Activated CD4-positive, alpha-beta T cell treated with anti-CD3 and anti-CD28 coated beads for 36 hours (primary cell): ENCODE measurements around the gene CACNB4. TPM values are rescaled to one million over a fixed set of nuclear protein-coding genes. Genes with fewer than 3 reads are reported as not detected.

ENCODE experiments used
- ATAC-seq: fragments of 200-7000 bp; cut with Tn5 transposase; one replicate; pipeline ENCODE4 v1.10.0; 2021; ENCODE audit warnings: mild to moderate bottlenecking, moderate library complexity
- CTCF ChIA-PET: fragments of 350-600 bp; sonication (Branson Sonifier 250); formaldehyde crosslinking; loops from one replicate; lab custom pipeline; 2021; ENCODE audit warnings: antibody characterized with exemption; lab: Charles Lee
- POLR2A ChIA-PET: fragments of 350-600 bp; sonication (Branson Sonifier 250); formaldehyde crosslinking; loops from one replicate; lab custom pipeline; 2021; ENCODE audit warnings: antibody characterized with exemption, inconsistent platforms; lab: Charles Lee
- DNase-seq: peaks from one replicate; pipeline ENCODE4 v3.0.0-alpha.2; 2020
- H3K27ac Mint-ChIP-seq: one replicate; pipeline ENCODE4 v1.8.0; 2021; ENCODE audit warnings: mixed read lengths
- H3K27me3 Mint-ChIP-seq: one replicate; pipeline ENCODE4 v1.8.0; 2021; ENCODE audit warnings: mixed read lengths
- H3K36me3 Mint-ChIP-seq: one replicate; pipeline ENCODE4 v1.8.0; 2021; ENCODE audit warnings: low read depth, mixed read lengths
- H3K4me1 Mint-ChIP-seq: one replicate; pipeline ENCODE4 v1.8.0; 2021; ENCODE audit warnings: mixed read lengths
- H3K4me3 Mint-ChIP-seq: one replicate; pipeline ENCODE4 v1.8.0; 2021; ENCODE audit warnings: mild to moderate bottlenecking, moderate library complexity, mixed read lengths
- H3K9me3 Mint-ChIP-seq: one replicate; pipeline ENCODE4 v1.8.0; 2021; ENCODE audit warnings: low read depth, mixed read lengths
- intact Hi-C, 2 experiments: fragments of 100-400 bp; cut with DNase I in 1 of 2; cut with micrococcal nuclease in 1 of 2; formaldehyde crosslinking; loops; one replicate each; pipeline versions ENCODE4 v1.14.2 to v1.15.1; 2022 to 2024; cut with DNase I, micrococcal nuclease
- total RNA-seq, 2 experiments: library from RNA; stranded (reverse); gene quantifications; one replicate each; pipeline ENCODE4 v1.2.3, GENCODE V29; 2021

CACNB4 gene
- total RNA-seq, 2 experiments from 2014 or later = 0.26 to 0.37 TPM

- CTCF ChIA-PET = interaction anchor here (0.6 kb wide), 1 partner anchor 596 kb away, joined by 3 read pairs; no protein-coding TSS in a partner anchor
- H3K27ac Mint-ChIP-seq = no peak overlapping the region
- no peaks in the 10 kb centered on the region for H3K4me1 Mint-ChIP-seq
- no peaks in the 10 kb centered on the region for H3K36me3 Mint-ChIP-seq
- ATAC-seq (no peak), DNase-seq (no peak)
- H3K27me3 Mint-ChIP-seq = no peaks in the 10 kb centered on the region
- intact Hi-C loops = no loop called here
- no peak overlapping the region for H3K4me3 Mint-ChIP-seq
- H3K9me3 Mint-ChIP-seq = no peaks in the 10 kb centered on the region
- POLR2A ChIA-PET = no interaction called here
Measured at GRCh38 chr2:152088006-152088405, 10.8 kb downstream of the CACNB4 start.

GRCh38 chr2:152086231-152086630 is 12.6 kb downstream of the CACNB4 start:
- Mint-ChIP-seq H3K4me1 (no peaks in the 10 kb centered on the region), H3K36me3 (no peaks in the 10 kb centered on the region), H3K4me3 (no peak overlapping the region), H3K27me3 (no peaks in the 10 kb centered on the region), H3K27ac (no peak overlapping the region), H3K9me3 (no peaks in the 10 kb centered on the region)
- intact Hi-C loops = no loop called here
- ChIA-PET POLR2A (no interaction called here), CTCF (no interaction called here)
- no peak for DNase-seq
- ATAC-seq = no peak

- ChIA-PET POLR2A (no interaction called here), CTCF (interaction anchor here (0.6 kb wide), 1 partner anchor 480 kb away, joined by 3 read pairs; no protein-coding TSS in a partner anchor)
- H3K27ac Mint-ChIP-seq = no peak overlapping the region
- no peaks in the 10 kb centered on the region for H3K36me3 Mint-ChIP-seq
- no peaks in the 10 kb centered on the region for H3K9me3 Mint-ChIP-seq
- no peaks in the 10 kb centered on the region for H3K4me1 Mint-ChIP-seq
- no peaks in the 10 kb centered on the region for H3K27me3 Mint-ChIP-seq
- DNase-seq (no peak), ATAC-seq (no peak)
- H3K4me3 Mint-ChIP-seq = no peak overlapping the region
- intact Hi-C loops = no loop called here
Measured at GRCh38 chr2:152084076-152084475, 14.8 kb downstream of the CACNB4 start.

DNA sequence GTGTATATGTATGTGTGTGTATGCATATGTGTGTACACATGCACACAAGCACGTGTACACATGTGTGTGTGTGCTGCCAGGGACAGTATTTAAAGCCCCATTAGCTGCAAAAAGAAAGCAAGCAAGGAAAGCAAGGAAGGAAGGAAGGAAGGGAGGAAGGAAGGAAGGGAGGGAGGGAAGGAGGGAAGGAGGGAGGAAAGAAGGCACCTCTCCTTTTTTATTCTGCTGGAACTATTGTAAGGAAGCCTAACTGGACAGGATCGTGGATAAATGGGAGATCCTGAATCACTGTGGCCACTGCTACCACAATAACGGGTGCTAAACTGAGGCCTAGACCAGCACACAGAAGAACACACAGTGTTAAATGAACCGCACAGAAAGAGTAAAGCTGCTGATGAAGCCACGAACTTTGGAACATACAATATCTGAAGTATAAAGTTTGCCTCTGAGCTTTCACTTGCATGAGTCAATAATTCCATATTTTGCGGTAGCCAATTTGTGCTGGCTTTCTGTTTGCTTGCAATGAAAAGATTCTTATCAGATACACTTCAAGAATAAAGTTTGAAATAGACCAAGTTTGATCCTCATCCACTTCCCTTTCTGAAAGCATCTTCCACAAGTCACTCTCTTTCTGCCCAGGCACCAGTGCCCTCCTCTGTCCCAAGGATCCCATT is 15.5 kb downstream of the CACNB4 start:
- Mint-ChIP-seq H3K27me3 (no peaks in the 10 kb centered on the region), H3K36me3 (no peaks in the 10 kb centered on the region), H3K27ac (no peak overlapping the region), H3K4me1 (no peaks in the 10 kb centered on the region), H3K4me3 (no peak overlapping the region), H3K9me3 (no peaks in the 10 kb centered on the region)
- DNase-seq (no peak), ATAC-seq (no peak)
- ChIA-PET CTCF (no interaction called here), POLR2A (no interaction called here)
- intact Hi-C loops = no loop called here

GRCh38 chr2:152078662-152079061 is 20.2 kb downstream of the CACNB4 start:
- DNase-seq (no peak), ATAC-seq (no peak)
- ChIA-PET CTCF (no interaction called here), POLR2A (no interaction called here)
- Mint-ChIP-seq H3K4me1 (no peaks in the 10 kb centered on the region), H3K27me3 (peaks cover 2% of the 10 kb centered on the region), H3K36me3 (no peaks in the 10 kb centered on the region), H3K9me3 (no peaks in the 10 kb centered on the region), H3K27ac (no peak overlapping the region), H3K4me3 (no peak overlapping the region)
- intact Hi-C loops = no loop called here

- DNase-seq = no peak
- Mint-ChIP-seq H3K4me1 (no peaks in the 10 kb centered on the region), H3K4me3 (no peak overlapping the region), H3K36me3 (no peaks in the 10 kb centered on the region), H3K27ac (no peak overlapping the region), H3K9me3 (no peaks in the 10 kb centered on the region), H3K27me3 (peaks cover 2% of the 10 kb centered on the region)
- ChIA-PET POLR2A (no interaction called here), CTCF (no interaction called here)
- intact Hi-C loops = no loop called here
- ATAC-seq = no peak
Measured at GRCh38 chr2:152078023-152078422, 20.8 kb downstream of the CACNB4 start.

- ChIA-PET CTCF (interaction anchor here (0.7 kb wide), 1 partner anchor 459 kb away, joined by 3 read pairs; no protein-coding TSS in a partner anchor), POLR2A (no interaction called here)
- intact Hi-C loops = no loop called here
Measured at GRCh38 chr2:152075461-152076050, 23.3 kb downstream of the CACNB4 start.

DNA sequence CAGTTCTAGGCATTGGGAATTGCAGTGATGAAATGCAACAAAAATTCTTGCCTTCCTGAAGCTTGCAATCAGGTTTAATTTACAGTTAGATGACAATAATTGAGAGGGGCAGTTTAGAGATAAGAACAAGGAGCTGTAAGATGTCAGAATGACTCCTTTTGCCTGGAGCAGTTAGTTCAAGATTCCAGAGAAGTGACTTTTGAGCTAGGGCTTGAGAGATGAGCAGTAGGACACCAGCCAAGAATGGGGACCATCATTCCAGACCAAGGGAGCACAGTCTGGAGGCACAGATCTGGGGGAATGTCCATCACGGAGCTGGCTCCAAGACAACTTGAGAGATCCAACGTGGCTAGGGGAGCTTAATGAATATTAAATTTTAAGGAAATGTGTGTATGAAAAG is 26.8 kb downstream of the CACNB4 start:
- H3K36me3 Mint-ChIP-seq = no peaks in the 10 kb centered on the region
- no peak overlapping the region for H3K4me3 Mint-ChIP-seq
- ChIA-PET POLR2A (no interaction called here), CTCF (no interaction called here)
- intact Hi-C loops = no loop called here
- ATAC-seq = no peak
- no peaks in the 10 kb centered on the region for H3K4me1 Mint-ChIP-seq
- DNase-seq = no peak
- H3K27me3 Mint-ChIP-seq = peaks cover 2% of the 10 kb centered on the region
- no peaks in the 10 kb centered on the region for H3K9me3 Mint-ChIP-seq
- H3K27ac Mint-ChIP-seq = no peak overlapping the region

More at GRCh38 chr2:152075461-152076050, 23.3 kb downstream of the CACNB4 start:
- Mint-ChIP-seq H3K4me1 (no peaks in the 10 kb centered on the region), H3K27ac (no peak overlapping the region), H3K27me3 (peaks cover 2% of the 10 kb centered on the region), H3K9me3 (no peaks in the 10 kb centered on the region), H3K4me3 (no peak overlapping the region), H3K36me3 (no peaks in the 10 kb centered on the region)
- DNase-seq (no peak), ATAC-seq (no peak)

GRCh38 chr2:152071518-152071917 is 27.3 kb downstream of the CACNB4 start:
- CTCF ChIA-PET = no interaction called here
- H3K4me3 Mint-ChIP-seq = no peak overlapping the region
- DNase-seq = no peak
- H3K27ac Mint-ChIP-seq = no peak overlapping the region
- ATAC-seq = no peak
- intact Hi-C loops = no loop called here
- H3K4me1 Mint-ChIP-seq = no peaks in the 10 kb centered on the region
- H3K36me3 Mint-ChIP-seq = no peaks in the 10 kb centered on the region
- POLR2A ChIA-PET = no interaction called here
- H3K9me3 Mint-ChIP-seq = no peaks in the 10 kb centered on the region
- H3K27me3 Mint-ChIP-seq = peaks cover 2% of the 10 kb centered on the region

DNA sequence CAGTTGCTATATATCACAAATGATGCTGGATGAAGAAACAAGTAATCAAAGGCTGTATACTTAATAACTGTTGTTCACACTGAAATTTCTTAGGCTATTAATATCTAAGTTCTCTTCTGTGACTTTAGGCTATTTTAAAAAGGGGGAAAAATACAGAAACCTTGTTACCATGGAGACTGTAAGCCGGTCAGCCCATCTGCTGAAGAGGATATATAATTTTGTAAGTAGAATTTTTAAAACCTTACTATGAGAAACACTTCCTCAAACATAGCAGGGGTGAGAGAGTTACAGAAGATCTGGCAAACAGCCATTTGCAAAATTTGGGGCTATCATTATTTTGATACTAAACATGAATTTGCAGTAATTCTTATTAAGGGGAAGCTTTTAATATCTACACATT is 27.8 kb downstream of the CACNB4 start:
- intact Hi-C loops = no loop called here

GRCh38 chr2:152068226-152068625 is 30.6 kb downstream of the CACNB4 start:
- H3K27ac Mint-ChIP-seq = no peak overlapping the region
- CTCF ChIA-PET = interaction anchor here (1.2 kb wide), 1 partner anchor 20 kb away, joined by 5 read pairs; no protein-coding TSS in a partner anchor
- POLR2A ChIA-PET = no interaction called here
- no peaks in the 10 kb centered on the region for H3K4me1 Mint-ChIP-seq
- intact Hi-C loops = no loop called here
- no peaks in the 10 kb centered on the region for H3K36me3 Mint-ChIP-seq
- peaks cover 5% of the 10 kb centered on the region for H3K27me3 Mint-ChIP-seq
- no peak for ATAC-seq
- no peaks in the 10 kb centered on the region for H3K9me3 Mint-ChIP-seq
- H3K4me3 Mint-ChIP-seq = no peak overlapping the region
- DNase-seq = no peak

More for the DNA sequence above, 27.8 kb downstream of the CACNB4 start:
- no peaks in the 10 kb centered on the region for H3K9me3 Mint-ChIP-seq
- peaks cover 3% of the 10 kb centered on the region for H3K27me3 Mint-ChIP-seq
- CTCF ChIA-PET = no interaction called here
- DNase-seq = no peak
- H3K4me3 Mint-ChIP-seq = no peak overlapping the region
- no peak overlapping the region for H3K27ac Mint-ChIP-seq
- POLR2A ChIA-PET = no interaction called here
- ATAC-seq = no peak
- no peaks in the 10 kb centered on the region for H3K36me3 Mint-ChIP-seq
- no peaks in the 10 kb centered on the region for H3K4me1 Mint-ChIP-seq

DNA sequence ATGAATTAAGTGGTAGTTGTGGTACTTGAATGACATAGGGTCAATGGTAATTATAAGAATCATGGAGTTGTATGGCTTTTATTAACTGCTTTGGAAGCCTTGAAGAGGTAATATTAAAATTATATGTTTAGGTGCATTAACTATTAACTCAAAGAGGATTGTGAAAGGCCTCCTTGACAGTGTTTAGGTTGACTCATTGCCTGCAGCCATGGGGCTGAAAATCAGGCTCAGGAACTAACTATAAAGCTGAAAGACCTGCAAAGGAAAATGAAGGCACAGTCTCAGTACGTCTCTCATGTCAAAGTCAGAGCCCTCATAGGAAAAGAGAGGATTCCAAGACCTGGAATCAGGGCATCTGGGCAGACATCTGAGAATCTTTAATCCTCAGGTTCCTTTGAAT is 31.0 kb downstream of the CACNB4 start:
- H3K36me3 Mint-ChIP-seq = no peaks in the 10 kb centered on the region
- H3K9me3 Mint-ChIP-seq = no peaks in the 10 kb centered on the region
- no peak overlapping the region for H3K27ac Mint-ChIP-seq
- intact Hi-C loops = no loop called here
- no peaks in the 10 kb centered on the region for H3K4me1 Mint-ChIP-seq
- ATAC-seq (no peak), DNase-seq (no peak)
- POLR2A ChIA-PET = no interaction called here
- H3K27me3 Mint-ChIP-seq = peaks cover 5% of the 10 kb centered on the region
- no peak overlapping the region for H3K4me3 Mint-ChIP-seq
- CTCF ChIA-PET = interaction anchor here (0.6 kb wide), 1 partner anchor 20 kb away, joined by 3 read pairs; no protein-coding TSS in a partner anchor
